ENCODE measurements around the gene DAG1. TPM values are rescaled to one million over a fixed set of nuclear protein-coding genes. Genes with fewer than 3 reads are reported as not detected.

The DAG1 gene
- 132 and 135 TPM in 2 replicates for total RNA-seq (2014; rRNA removed; shearing (Covaris generic))

DNA sequence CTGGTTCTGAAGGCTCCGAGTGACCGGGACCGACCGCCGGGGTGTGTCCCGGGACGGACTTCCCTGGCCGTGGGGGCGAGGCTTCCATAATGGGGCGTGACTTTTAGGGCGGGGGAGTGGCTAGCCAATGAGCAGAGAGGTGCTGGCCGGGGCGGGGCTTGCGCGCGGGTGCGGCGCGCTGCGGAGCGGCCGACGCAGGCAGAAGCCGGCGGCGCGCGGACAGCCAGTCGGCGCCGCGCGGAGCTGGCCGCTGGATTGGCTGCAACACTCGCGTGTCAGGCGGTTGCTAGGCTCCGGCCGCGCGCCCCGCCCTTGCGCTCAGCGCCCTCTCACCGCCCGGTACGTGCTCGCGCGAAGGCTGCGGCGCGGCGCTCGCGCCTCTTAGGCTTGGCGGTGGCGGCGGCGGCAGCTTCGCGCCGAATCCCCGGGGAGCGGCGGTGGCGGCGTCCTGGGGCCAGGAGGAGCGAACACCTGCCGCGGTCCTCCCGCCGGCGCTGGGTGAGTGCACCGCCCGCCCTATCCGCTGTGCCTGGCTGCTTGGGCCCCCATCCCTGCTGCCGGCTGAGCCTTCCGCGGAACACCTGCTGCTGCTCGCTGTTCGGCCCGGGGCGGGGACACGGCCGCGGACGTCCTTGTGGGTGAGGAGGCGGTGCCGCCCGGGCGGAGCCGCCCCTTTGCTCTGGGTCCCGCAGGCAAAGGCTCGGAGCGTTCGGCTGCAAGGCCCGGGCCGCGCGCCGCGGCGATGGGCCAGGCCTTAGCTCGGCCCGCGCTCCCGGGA lies at the start of gene DAG1:
TSS of gene DAG1 (plus strand) at position 332 of the 778 bp plus-strand sequence. CDS start 40,268 bp downstream, outside the sequence.
- DNase-seq (ENCODE audit: low spot score): peak; percentile 89

- DNase-seq (ENCODE audit: low spot score): no peak
Measured at GRCh38 chr3:49421890-49422378, 48.1 kb upstream of the DAG1 start.

- no peak for DNase-seq (ENCODE audit: low spot score)
Measured at GRCh38 chr3:49422379-49423248, 47.5 kb upstream of the DAG1 start, which contains the start of gene AMT. AMT (minus strand) TSS chr3:49422473; CDS start chr3:49422450, 23 bp downstream.

GRCh38 chr3:49424816-49425215 lies 45.3 kb upstream of the DAG1 start:
- no peak for DNase-seq (ENCODE audit: low spot score)

- DNase-seq (ENCODE audit: low spot score): no peak
Measured at GRCh38 chr3:49427586-49427985, 42.5 kb upstream of the DAG1 start.

GRCh38 chr3:49428752-49429080 lies 41.4 kb upstream of the DAG1 start:
- DNase-seq (ENCODE audit: low spot score): no peak

- no peak for DNase-seq (ENCODE audit: low spot score)
Measured at GRCh38 chr3:49434731-49435130, 35.3 kb upstream of the DAG1 start.

DNA sequence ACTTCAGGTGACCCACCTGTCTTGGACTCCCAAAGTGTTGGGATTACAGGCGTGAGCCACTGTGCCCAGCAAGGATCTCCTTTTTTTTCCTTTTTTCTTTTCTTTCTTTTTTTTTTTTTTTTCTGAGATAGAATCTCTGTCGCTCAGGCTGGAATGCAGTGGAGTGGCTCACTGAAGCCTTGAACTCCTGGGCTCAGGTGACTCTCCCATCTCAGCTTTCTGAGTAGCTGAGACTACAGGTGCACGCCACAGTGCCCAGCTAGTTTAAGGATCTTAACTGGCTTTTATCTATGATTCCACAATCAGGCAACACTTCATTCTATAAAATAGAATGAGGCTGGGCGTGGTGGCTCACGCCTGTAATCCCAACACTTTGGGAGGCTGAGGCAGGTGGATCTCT lies 24.7 kb upstream of the DAG1 start:
- no peak for DNase-seq (ENCODE audit: low spot score)

DNA sequence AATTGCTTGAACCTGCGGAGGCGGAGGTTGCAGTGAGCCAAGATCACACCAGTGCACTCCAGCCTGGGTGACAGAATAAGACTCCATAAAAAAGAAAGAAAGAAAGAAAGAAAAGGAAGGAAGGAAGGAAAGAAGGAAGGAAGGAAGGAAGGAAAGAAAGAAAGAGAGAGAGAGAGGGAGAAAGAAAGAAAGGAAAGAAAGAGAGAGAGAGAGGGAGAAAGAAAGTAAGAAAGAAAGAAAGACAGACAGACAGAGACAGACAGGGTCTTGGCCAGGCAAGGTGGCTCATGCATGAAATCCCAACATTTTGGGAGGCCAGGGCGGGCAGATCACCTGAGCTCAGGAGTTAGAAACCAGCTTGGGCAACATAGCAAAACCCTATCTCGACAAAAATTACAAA lies 16.4 kb upstream of the DAG1 start:
- no peak for DNase-seq (ENCODE audit: low spot score)

- no peak for DNase-seq (ENCODE audit: low spot score)
Measured at GRCh38 chr3:49454458-49454857, 15.6 kb upstream of the DAG1 start.

- DNase-seq (ENCODE audit: low spot score): no peak
Measured at GRCh38 chr3:49454898-49455681, 15.0 kb upstream of the DAG1 start.

GRCh38 chr3:49456466-49456865 lies 13.6 kb upstream of the DAG1 start:
- DNase-seq (ENCODE audit: low spot score): peak; percentile 37

GRCh38 chr3:49460188-49460890 lies 9.7 kb upstream of the DAG1 start:
- no peak for DNase-seq (ENCODE audit: low spot score)

- no peak for DNase-seq (ENCODE audit: low spot score)
Measured at GRCh38 chr3:49460956-49461355, 9.1 kb upstream of the DAG1 start.

DNA sequence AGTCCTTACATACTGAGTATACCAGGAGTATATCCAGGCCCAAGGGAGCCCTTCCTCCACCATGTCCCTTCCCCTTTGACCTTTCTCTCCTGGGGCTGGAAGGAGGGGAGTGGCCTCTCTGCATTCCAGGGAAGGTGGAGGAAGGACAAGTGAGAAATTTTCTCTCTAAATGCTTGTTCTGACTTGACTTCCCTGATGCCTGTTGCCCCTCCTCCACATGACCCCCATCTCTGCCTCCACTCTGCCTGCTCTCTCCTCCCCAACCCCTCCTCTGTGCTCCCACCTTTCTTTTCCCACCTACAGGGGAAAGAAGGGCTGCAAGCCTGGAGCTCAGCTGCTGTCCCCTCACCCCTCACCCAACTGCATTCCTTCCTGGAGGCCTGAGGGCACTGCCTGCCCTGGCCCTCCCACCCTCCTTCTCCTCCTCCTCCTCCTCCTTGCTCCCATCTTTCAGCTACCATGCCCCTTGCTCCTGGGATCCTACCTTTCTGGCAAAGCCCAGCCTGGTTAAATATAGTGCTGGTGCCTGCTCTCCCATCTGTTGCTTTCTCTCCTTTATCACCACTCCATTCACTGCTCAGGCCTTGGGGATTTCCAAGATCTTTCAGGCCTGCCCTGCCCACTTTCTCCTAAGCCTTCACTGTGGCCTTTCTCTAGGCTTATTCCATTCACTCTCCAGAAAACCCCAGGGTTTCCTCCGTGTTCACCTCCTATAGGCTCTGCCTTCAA lies 8.5 kb upstream of the DAG1 start:
- peak; percentile 44 for DNase-seq (ENCODE audit: low spot score)

DNA sequence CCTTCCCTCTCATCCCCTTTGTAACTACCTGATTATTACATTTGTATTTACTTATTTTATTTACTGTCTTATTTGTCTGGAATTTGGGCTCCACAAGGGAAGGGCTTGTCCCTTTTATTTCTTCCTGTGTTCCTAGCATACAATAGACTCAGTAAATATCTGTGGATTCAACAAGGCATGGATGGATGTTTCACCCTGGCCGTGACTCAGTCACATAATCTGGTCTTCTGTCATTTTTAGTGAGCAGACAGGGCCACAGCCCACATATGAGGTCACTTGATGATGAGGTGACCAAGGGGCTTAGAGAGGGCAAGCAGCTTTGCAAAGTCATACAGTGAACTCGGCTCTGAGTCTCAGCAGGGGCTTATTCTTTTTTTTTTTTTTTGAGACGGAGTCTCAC lies 7.8 kb upstream of the DAG1 start:
- DNase-seq (ENCODE audit: low spot score): peak; percentile 64

DNA sequence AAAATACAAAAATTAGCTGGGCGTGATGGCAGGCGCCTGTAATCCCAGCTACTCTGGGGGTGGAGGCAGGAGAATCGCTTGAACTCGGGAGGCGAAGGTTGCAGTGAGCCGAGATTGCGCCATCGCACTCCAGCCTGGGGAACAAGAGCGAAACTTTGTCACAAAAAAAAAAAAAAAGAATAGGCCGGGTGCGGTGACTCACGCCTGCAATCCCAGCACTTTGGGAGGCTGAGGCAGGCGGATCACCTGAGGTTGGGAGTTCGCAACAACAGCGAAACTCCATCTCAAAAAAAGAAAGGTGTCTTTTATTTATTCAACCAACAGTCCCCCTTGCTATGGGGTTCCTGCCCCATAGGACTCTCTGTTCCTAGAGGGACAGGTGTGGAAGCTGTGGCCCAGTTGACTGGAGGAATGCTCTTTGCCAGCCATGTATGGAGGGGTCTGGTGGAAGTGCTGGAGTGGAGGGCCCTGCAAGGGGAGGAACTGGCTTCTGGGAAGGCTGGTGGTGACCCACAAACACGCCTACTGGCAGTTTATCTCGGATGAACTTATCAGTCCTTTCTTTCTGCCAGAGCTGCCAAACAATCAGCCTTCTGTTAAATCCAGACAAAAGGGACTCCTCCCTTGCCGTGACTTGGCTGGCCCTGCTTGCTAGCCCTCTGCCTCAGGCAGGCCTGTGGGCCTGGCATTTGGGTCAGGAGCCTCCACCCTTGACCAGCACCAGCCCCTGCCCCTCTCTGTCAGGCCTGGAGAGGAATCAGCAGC lies 4.6 kb upstream of the DAG1 start:
- no peak for DNase-seq (ENCODE audit: low spot score)

DNA sequence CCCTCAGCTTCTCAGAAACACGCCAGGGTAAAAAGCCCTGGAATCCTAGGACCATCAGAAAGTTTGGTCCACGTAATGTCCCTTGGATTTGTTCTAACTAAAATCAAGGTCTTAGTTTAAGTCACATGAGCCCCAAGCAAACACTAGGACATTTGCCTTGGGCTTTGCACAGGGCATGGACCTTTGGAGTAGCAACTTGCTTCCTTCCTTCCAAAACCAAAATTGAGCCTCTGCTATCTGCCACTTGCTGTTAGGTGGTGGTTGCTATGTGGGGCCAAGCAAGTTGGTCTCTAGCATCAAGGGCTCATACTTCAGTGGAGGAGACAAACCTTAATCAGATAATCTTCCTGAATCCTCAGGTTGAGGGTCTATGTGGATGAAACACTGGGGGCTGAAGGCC lies 4.0 kb upstream of the DAG1 start:
- DNase-seq (ENCODE audit: low spot score): no peak

DNA sequence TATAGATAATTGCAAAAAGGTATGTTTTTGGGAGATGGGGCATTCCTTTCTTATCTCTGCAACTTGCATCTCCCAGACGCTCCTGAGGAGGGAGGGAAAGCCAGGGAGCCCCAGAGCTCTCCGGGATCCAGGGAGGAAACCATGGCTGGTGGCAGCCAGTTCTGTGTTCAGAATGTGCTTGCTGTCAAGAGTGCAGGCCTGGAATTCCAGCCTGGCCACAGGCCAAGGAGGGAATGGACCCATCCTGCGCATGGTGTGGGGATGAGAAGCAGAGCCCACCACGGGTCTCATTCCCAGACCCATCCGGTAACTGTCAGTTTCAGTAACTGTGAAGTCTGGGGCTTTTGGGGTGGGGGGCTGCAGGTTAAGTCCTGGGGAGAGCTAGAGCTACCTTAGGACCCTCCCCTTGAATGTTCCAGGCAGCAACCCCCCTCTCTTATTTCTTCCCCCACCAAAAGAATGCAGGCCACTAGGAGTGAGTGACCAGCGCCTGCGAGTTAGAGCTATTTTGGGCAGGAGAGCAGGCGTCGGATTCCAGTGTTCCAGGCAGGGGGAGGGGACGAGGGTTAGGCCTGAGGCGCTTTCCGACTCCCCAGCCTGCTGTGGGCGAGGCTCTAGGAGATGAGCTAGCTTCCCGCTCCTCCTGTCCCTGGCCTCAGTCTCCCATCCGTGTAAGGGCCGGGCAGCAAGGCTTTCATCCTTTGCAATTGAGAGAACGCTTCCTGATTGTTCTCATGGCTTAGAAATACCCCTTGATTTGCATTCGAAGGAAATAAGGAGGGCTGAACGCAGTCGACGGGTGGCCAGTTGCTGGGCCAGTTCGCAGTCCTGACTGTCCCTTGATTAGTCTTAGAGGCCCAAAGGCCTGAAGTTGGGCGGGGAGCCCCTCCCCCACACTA lies 781 bp upstream of the DAG1 start:
- DNase-seq (ENCODE audit: low spot score): peak; percentile 83
